Measurements from ENCODE around the gene RNF223. TPM values are rescaled to one million over a fixed set of nuclear protein-coding genes. Genes with fewer than 3 reads are reported as not detected.

RNF223 gene
- total RNA-seq, 1 donor from 2014 or later: not detected

GRCh38 chr1:1048765-1049164 is 25.3 kb downstream of the RNF223 start:
- TF ChIP-seq, protein P1, sequence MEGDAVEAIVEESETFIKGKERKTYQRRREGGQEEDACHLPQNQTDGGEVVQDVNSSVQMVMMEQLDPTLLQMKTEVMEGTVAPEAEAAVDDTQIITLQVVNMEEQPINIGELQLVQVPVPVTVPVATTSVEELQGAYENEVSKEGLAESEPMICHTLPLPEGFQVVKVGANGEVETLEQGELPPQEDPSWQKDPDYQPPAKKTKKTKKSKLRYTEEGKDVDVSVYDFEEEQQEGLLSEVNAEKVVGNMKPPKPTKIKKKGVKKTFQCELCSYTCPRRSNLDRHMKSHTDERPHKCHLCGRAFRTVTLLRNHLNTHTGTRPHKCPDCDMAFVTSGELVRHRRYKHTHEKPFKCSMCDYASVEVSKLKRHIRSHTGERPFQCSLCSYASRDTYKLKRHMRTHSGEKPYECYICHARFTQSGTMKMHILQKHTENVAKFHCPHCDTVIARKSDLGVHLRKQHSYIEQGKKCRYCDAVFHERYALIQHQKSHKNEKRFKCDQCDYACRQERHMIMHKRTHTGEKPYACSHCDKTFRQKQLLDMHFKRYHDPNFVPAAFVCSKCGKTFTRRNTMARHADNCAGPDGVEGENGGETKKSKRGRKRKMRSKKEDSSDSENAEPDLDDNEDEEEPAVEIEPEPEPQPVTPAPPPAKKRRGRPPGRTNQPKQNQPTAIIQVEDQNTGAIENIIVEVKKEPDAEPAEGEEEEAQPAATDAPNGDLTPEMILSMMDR (IDR thresholded peaks at IDR 0.05; ENCODE audit: partially characterized antibody, unreplicated experiment): no peak
- Mint-ChIP-seq H3K27ac (ENCODE audit: unreplicated experiment) (no peak overlapping the region), H3K27me3 (ENCODE audit: unreplicated experiment) (peaks cover 18% of the 10 kb centered on the region), H3K36me3 (ENCODE audit: unreplicated experiment) (peaks cover 11% of the 10 kb centered on the region), H3K9me3 (ENCODE audit: unreplicated experiment) (peaks cover 16% of the 10 kb centered on the region), H3K4me3 (ENCODE audit: unreplicated experiment) (no peak overlapping the region), H3K4me1 (ENCODE audit: low read depth, unreplicated experiment) (no peaks in the 10 kb centered on the region)
- no peak for DNase-seq

DNA sequence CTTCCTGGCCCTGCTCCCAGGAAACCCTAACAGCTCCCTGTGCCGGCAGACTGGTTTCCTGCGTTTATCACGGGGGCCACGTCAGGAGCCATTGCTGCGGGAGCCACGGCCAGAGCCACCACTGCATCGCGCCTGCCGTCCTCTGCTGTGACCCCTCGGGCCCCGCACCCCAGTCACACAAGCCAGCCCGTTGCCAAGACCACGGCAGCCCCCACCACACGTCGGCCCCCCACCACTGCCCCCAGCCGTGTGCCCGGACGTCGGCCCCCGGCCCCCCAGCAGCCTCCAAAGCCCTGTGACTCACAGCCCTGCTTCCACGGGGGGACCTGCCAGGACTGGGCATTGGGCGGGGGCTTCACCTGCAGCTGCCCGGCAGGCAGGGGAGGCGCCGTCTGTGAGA is 26.1 kb downstream of the RNF223 start:
- H3K27me3 Mint-ChIP-seq (ENCODE audit: unreplicated experiment): peaks cover 18% of the 10 kb centered on the region
- H3K36me3 Mint-ChIP-seq (ENCODE audit: unreplicated experiment): peaks cover 11% of the 10 kb centered on the region
- no peak overlapping the region for H3K4me3 Mint-ChIP-seq (ENCODE audit: unreplicated experiment)
- TF ChIP-seq, protein P1 (IDR thresholded peaks at IDR 0.05; ENCODE audit: partially characterized antibody, unreplicated experiment): no peak
- peaks cover 16% of the 10 kb centered on the region for H3K9me3 Mint-ChIP-seq (ENCODE audit: unreplicated experiment)
- DNase-seq: no peak
- H3K4me1 Mint-ChIP-seq (ENCODE audit: low read depth, unreplicated experiment): no peaks in the 10 kb centered on the region
- H3K27ac Mint-ChIP-seq (ENCODE audit: unreplicated experiment): no peak overlapping the region

- H3K36me3 Mint-ChIP-seq (ENCODE audit: unreplicated experiment): peaks cover 7% of the 10 kb centered on the region
- H3K9me3 Mint-ChIP-seq (ENCODE audit: unreplicated experiment): peaks cover 14% of the 10 kb centered on the region
- no peak for DNase-seq
- H3K4me1 Mint-ChIP-seq (ENCODE audit: low read depth, unreplicated experiment): no peaks in the 10 kb centered on the region
- H3K27me3 Mint-ChIP-seq (ENCODE audit: unreplicated experiment): peaks cover 16% of the 10 kb centered on the region
- no peak overlapping the region for H3K4me3 Mint-ChIP-seq (ENCODE audit: unreplicated experiment)
- TF ChIP-seq, protein P1 (IDR thresholded peaks at IDR 0.05; ENCODE audit: partially characterized antibody, unreplicated experiment): no peak
- no peak overlapping the region for H3K27ac Mint-ChIP-seq (ENCODE audit: unreplicated experiment)
These were observed 26.7 kb downstream of the RNF223 start for GRCh38 chr1:1047407-1047806.

GRCh38 chr1:1046767-1047166 is 27.3 kb downstream of the RNF223 start:
- Mint-ChIP-seq H3K27me3 (ENCODE audit: unreplicated experiment) (peaks cover 14% of the 10 kb centered on the region), H3K36me3 (ENCODE audit: unreplicated experiment) (peaks cover 4% of the 10 kb centered on the region), H3K4me3 (ENCODE audit: unreplicated experiment) (no peak overlapping the region), H3K27ac (ENCODE audit: unreplicated experiment) (no peak overlapping the region), H3K4me1 (ENCODE audit: low read depth, unreplicated experiment) (no peaks in the 10 kb centered on the region), H3K9me3 (ENCODE audit: unreplicated experiment) (peaks cover 11% of the 10 kb centered on the region)
- TF ChIP-seq, protein P1 (IDR thresholded peaks at IDR 0.05; ENCODE audit: partially characterized antibody, unreplicated experiment): no peak
- no peak for DNase-seq

- H3K27me3 Mint-ChIP-seq (ENCODE audit: unreplicated experiment): peaks cover 14% of the 10 kb centered on the region
- peaks cover 11% of the 10 kb centered on the region for H3K9me3 Mint-ChIP-seq (ENCODE audit: unreplicated experiment)
- no peak for DNase-seq
- TF ChIP-seq, protein P1 (IDR thresholded peaks at IDR 0.05; ENCODE audit: partially characterized antibody, unreplicated experiment): no peak
- H3K4me3 Mint-ChIP-seq (ENCODE audit: unreplicated experiment): no peak overlapping the region
- H3K36me3 Mint-ChIP-seq (ENCODE audit: unreplicated experiment): peaks cover 4% of the 10 kb centered on the region
- no peaks in the 10 kb centered on the region for H3K4me1 Mint-ChIP-seq (ENCODE audit: low read depth, unreplicated experiment)
- no peak overlapping the region for H3K27ac Mint-ChIP-seq (ENCODE audit: unreplicated experiment)
These were observed 27.9 kb downstream of the RNF223 start for GRCh38 chr1:1046243-1046642.
